HG03139 (cell line): ENCODE measurements around the gene TMEM151A.
"Not testable (repeated sequence)": the region's sequence is repeated elsewhere in the genome, so short reads cannot be mapped to it uniquely, and the experiment has no call there.

ENCODE experiments used
- ATAC-seq: cut with Tn5 transposase; IDR thresholded peaks from one replicate; pipeline ENCODE4 v1.9.1; 2021; ENCODE audit not compliant: unreplicated experiment

TMEM151A gene

DNA sequence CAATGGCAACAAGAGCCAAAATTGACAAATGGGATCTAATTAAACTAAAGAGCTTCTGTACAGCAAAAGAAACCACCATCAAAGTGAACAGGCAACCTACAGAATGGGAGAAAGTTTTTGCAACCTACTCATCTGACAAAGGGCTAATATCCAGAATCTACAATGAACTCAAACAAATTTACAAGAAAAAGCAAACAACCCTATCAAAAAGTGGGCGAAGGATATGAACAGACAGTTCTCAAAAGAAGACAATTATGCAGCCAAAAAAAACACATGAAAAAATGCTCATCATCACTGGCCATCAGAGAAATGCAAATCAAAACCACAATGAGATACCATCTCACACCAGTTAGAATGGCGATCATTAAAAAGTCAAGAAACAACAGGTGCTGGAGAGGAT, 28.6 kb downstream of the TMEM151A start:
- not testable (repeated sequence) for ATAC-seq

DNA sequence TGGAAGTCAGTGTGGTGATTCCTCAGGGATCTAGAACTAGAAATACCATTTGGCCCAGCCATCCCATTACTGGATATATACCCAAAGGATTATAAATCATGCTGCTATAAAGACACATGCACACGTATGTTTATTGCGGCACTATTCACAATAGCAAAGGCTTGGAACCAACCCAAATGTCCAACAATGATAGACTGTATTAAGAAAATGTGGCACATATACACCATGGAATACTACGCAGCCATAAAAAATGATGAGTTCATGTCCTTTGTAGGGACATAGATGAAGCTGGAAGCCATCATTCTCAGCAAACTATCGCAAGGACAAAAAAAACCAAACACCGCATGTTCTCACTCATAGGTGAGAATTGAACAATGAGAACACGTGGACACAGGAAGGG, 29.1 kb downstream of the TMEM151A start:
- not testable (repeated sequence) for ATAC-seq

DNA sequence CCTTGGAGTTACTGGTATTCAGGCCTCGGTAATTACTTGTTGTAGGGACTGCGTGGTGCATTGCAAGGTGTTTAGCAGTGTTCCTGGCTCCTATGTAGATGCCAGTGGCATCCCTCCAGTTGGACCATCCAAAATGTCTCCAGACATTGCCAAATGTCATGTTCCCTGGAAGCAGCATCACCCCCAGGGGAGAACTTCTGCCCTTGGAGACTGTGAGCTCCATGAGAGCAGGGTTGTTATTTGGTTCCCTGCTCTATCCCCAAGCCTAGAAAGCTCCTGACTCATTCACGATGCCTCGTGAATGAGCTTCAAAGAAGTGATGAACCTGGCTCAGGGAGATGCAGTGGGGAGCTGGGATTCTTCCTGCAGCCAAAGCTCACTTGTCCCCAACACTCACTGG, 29.9 kb downstream of the TMEM151A start:
- ATAC-seq = no peak

DNA sequence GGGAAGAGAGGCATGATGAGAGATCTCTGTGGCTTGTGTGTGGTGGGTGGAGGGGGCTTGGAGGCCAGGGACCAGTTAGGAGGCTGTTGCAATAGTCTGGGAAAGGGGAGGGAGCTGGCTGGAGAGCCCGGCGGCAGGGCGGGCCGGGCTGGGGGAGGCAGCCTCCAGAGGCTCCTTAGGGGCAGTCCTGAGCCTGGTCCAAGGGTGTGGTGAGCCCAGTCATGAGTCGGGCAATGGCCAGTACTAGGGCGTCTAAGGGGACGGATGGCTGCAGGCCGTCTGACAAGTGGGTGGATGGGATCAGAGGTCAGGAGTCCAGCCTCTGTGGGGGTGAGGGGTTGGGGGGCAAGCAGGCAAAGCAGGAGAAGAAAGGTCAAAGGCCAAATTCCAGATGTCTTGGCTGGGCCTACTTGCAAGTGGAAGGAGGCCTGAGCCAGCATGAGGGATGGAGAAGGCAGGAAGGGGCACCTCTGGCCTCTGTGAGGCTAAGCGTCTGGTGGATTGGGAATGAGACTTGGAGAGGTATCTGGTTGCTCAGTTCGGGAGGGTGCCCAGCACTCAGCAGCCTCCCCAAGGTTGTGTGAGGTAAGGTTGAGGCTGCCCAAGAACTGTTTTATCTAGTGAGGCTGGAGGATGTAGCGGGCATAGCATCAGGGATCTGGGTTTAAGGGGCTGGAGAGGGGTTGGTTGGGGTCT, 31.2 kb downstream of the TMEM151A start:
- no peak for ATAC-seq

DNA sequence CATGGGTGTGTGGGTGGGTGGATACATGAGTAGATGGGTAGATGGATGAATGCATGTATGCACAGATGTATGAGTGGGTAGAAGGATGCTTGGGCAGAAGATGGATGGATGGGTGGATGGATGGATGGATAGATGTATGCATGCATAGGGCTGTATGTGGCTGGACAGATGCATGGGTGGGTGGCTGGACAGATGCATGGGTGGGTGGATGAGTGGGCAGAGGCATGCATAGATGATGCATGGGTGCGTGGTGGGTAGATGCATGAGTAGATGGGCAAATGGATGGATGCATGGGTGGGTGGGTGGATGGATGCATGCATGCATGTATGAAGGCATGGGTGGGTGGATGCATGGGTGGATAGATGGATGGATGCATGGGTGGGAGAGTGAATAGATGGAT, 32.0 kb downstream of the TMEM151A start:
- ATAC-seq = no peak

DNA sequence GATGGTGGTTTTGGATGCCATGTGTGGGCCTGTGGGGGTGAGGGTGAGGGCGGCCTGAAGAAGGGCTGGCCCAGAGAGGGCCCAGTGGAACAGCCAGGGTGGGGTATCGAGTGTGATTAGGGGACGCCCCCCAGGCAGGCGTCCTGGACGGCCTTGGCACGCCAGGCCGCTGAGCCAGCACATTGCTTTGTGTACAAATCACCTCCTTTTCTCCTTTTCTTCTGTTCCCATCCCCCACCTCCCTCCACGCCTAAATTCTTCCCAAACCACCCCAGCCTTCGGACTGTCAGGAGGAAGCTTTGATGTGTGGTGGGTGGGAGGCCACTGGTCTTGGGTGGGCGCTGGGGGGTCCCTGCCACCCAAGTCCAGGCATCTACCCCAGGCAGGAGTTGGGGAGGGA, 33.0 kb downstream of the TMEM151A start:
- ATAC-seq = no peak

DNA sequence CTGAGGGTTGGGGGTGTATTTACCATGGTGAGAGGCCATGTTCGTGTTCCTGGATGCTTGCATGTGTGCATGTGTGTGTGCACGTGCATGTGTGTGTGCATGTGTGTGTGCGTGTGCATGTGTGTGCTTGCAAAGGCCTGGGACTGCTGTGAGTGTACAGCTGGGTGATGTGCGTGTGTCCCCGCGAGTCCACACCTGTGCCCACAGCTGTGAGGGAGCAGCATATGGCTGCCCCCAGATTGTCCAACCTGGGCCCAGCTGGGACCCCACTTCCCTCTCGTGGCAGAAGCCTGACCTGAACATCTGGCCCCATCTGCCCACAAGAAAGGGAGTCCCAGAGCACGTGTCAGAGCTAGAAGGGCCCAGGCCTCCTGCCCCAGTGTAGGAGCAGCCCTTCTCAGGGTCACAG, 33.6 kb downstream of the TMEM151A start:
- no peak for ATAC-seq

DNA sequence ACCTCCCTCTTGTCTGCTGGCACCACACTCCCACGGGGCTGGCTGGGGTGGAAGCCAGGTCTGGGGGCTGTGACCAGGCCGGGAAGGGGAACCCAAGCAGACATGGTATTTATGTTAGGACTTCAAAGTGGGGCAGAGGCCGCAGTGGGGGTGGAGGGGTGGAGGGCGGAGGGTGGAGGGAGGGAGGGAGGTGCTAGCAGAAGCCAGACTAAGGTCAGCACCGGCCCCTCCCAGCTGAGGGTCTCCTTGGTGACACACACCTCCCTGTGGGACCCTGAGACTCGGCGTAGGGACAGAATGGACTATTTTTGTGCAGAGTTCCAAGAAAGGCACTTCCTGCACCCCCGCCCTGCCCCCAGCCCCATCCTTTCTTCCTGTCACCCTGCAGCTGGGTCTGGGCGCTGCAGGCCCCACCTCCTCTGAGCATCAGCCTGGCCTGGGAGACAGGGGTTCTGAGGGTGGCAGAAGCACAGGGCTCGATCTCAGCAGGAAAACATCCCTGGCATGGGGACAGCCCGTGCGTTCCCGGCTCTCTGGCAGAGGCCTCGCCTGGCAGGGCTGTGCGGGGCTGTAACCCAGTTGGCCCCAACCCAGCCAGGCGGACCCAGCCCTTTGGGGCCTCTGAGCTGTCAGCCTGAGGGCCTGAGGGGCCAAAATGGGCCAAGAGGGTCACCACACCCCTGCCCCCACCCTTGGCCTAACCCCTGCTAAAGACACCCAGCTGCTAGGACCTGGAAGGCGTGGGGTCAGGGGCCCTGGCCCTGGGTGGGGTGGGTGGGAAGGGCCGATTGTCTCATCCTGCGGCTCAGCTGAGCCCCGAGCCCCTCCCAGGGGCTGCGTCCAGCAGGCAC, 34.8 kb downstream of the TMEM151A start:
- ATAC-seq = no peak

DNA sequence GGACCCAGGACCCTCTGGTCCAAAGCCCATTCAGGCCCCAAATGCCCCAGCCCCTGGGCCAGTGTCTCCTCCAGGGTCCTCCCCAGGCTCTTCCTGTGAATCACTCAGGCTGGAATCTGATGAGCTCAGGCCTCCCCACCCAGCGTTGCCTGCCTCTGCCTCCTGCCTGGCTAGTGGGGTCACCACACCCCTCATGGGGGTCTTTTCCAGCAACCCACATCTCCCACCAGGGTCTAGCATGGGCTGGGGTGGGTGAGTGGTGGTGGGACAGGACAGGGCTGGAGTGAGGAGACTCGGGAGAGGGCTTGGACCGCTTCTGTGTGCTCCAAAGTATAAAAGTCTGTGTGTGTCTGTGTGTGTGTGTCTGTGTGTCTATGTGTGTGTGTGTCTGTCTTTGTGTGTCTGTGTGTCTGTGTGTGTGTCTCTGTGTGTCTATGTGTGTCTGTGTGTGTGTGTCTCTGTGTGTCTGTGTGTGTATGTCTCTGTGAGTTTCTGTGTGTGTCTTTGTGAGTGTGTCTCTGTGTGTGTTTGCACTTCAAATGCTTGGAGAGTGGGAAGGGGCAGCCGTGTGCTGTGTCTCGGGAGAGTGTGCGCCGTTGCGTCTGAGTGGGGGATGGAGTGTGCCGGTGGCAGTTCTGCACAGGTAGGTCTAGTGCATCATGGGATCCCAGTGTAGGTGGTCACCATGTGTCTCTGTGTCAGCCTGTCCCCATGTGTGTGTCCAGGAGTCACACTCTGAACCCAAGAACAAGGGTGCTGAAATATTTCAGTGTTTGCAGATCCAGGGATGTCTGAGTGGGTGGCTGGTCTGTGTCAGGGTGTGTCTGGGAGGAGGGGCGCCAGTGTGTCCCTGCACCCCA, 35.7 kb downstream of the TMEM151A start:
- ATAC-seq = no peak

DNA sequence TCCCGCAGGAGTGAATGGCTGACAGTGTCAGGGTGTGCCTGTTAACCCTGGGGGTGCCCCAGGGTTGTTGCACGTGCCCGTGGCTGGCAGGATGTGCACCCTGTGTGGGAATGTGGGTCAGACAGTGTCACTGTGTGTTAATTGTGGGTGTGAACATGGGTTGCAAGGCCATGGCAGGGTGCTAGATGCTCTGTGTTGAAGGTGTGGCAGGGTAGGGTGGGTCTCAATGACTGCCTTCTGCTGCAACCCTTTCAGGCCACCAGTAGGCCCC, 36.3 kb downstream of the TMEM151A start:
- ATAC-seq = no peak

DNA sequence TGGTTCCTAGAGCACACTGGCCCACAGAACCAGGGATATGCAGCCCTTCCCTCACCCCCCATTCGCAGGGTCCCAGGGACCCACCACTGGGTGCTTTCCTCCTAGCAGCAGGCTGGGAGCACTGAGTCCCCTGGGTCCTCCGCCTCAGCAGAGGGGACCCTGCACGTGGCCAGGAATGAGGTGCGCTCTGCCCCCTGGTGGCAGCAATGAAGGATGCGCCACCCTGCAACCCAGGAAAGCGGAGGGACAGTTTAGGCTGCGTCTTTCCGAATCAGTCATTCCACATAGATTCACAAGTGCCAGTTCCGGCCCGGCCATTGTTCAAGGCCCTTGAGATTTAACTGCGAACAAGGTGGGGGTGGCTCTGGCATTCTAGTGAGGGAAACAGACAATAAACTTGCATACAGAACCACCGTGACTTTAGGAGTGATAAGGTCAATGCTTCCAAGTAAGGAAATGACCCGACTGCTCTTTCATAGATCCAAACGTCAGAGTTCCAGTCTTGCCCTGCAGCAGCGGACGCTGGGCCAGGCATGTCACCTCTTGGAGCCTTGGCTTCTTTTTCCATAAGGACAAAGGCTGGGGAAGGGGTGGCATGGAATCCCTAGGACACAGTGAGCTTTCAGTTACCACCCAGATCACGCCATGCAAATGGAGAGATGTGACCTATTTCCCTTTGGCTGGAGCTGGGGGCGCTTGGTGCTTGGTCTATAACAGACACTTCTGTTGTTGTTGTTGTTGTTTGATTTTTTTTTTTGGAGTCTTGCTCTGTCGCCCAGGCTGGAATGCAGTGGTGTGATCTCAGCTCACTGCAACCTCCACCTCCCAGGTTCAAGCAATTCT, 36.8 kb downstream of the TMEM151A start:
- ATAC-seq = no peak

DNA sequence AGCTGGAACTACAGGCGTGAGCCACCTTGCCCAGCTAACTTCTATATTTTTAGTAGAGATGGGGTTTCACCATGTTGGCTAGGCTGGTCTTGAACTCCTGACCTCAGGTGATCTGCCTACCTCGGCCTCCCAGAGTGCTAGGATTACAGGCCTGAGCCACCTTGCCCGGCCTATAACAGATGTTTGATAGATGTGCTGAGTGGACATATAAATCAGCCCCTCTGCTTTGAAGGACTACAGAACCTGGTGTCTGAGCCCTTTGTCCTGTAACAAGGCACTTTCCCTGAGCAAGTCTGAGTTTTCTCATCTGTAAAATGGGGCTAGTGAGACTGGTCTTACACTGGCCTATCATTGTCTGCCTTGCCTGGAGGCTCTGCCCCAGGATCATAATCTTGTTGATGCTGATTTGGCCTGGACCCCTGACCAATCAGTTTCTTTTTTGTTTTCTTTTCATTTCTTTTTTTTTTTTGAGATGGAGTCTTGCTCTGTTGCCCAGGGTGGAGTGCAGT, 37.5 kb downstream of the TMEM151A start:
- ATAC-seq = no peak

DNA sequence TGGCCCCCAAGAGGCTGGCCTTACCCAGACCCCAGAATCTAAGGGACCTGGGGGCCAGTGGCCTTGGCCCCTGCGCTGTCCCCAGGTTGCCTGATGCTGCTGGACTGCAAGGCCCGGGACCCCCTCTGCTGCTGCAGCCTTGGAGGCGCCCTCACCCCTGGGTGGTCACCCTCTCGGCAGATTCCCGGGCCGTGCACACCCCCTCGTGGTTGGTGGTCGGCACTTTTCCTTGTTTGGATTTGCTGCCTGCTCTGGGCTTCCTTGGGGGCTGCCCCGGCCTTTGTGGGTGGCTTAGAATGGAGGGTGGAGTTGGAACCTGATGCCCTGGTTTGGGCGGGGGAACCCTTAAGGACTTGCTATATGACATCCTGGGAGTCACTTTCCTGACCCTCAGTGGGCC, 39.2 kb downstream of the TMEM151A start:
- no peak for ATAC-seq

DNA sequence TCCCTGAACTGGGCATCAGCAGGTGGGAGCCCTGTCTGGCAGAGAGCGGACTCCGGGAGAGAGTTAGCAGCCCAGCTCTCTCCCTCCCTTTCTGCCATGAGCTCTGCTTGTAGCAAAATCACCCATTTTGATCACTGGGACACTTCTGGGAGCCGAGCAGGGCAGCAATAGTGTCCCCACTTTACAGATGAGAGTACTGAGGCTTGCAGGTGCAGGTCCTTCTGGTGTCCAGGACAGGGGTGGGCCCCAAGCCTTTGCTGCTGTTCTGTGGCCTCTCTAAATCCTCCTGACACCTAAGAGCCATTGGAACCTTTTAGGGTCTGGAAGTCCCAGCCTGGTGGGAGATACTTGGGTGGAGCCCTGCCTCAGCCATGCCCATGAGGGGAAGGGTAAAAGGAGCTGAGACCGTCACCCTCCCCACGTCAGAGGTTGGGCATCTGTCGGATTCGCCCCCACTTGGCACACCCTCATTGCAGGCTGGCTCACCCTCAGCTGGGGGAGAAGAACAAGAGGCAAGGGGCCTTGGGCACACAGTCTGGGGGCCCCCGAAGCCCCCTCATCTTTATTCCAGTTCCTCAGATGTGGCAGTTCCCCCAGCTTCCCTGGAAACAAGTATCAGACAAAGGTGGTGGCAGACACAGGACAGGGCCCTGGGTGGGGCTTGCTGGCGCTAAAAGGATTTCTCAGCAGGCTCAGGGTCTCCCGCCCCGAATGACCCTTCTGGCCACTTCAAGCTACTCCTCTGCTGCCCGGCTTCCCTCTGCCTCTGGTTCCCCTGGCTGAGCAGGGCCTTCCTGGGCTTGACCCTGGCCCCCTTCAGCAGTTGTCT, 40.1 kb downstream of the TMEM151A start:
- ATAC-seq = no peak

DNA sequence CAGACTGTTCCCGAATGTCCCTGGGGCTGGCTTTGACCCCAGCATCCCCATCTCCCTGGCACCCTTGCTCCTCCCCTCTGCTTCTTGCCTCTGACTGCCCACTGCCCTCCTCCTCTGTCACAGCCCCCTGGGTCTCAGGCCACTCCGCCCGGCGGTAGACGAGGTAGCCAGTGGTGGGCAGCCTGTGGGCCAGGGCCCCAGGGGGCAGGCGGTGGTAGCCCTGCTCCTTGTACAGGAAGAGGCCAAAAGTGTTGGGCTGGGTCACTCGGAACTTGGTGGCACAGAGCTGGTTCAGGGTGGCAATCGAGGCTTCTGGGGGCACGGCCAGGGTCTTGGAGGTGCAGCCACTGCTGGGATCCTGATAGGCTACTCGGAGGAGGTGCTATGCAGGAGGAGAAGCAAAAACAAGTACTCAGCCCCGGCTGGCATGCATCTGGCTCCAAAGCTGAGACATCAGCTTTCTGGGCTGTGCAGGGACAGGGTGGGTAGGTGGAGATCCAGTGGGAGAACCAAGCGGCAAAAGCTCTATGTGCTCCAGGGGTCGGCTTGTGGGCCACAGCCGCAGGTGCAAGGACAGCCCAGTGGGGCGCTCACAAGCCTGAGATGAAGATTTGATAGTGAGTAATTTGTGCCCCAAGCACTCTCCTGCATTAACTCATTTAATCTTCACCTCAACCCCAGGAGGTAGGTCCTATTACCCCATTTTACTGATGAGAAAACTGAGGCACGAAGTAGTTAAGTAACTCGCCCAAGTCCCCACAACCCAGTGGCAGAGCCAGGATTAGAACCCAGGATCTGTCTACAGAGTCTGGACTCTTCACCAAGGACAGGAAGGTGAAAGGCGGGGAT, 40.9 kb downstream of the TMEM151A start:
- ATAC-seq = no peak

DNA sequence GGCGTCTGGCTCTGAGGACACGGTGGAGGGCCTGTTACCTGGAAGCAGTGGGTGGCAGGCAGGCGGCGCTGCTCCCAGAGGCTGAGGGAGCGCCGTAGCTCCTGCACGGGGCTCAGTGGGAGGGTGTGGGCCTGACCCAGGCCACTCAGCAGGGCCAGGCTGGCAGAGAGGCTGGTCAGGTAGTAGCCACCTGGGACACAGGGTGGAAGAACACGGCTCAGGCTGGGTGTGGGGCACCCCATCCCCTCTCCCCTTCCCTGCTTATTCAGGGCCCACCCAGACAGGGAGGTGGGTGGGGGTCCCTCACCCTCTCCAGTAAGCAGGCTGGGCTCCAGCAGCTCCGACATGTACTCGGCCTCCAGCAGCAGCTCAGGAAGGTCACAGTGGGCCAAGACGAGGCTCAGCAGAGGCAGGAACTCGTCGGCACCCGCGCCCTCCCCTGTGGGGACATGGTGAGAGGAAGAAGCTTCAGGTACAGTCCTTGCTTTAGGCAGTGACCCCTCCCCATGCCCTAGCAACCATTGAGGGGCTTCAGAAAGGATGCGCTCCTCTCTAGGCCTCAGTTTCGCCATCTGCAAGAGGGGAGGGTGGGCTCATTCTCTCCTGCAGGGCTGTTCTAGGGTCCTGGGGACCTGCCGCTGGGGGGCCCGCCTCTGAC, 41.7 kb downstream of the TMEM151A start:
- no peak for ATAC-seq

DNA sequence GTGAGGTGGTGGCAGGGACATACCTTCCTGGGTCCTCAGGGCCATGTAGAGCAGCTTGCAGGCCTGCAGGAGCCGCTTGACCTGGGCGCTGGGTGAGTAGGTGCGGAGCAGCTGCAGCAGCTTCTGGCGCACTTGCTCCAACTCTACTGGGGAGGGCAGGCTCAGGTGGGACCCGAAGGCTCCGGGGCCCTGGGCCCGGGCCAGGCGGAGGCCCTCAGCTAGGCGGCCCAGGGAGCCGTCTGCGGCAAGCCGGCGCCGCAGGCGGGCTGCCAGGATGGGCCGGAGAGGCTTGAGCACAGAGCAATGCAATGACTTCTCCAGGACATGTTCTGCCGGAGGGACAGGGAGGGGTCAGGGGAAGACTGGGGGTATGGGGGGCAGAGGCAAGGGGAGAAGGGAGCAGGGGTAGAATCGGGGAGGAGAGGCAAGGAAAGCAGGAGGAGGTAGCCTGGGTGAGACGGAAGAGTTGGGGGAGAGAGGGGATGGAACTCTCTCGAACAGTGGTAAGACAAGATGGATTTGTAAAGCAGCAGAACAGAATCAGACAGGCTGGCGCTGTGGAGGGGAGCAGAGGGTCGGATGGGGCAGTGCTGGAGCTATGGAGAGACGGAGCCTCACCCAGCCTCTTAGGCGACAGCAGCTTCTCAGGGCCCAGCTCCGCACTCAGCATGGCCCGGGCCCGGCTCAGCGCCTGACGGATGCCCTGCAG, 42.4 kb downstream of the TMEM151A start:
- no peak for ATAC-seq
